ENCODE data around the gene AKAP6.
"Not testable (repeated sequence)": the region's sequence is repeated elsewhere in the genome, so short reads cannot be mapped to it uniquely, and the experiment has no call there.

Gene AKAP6

GRCh38 chr14:32450919-32451675, 122.0 kb downstream of the AKAP6 start:
- no peak for DNase-seq

DNA sequence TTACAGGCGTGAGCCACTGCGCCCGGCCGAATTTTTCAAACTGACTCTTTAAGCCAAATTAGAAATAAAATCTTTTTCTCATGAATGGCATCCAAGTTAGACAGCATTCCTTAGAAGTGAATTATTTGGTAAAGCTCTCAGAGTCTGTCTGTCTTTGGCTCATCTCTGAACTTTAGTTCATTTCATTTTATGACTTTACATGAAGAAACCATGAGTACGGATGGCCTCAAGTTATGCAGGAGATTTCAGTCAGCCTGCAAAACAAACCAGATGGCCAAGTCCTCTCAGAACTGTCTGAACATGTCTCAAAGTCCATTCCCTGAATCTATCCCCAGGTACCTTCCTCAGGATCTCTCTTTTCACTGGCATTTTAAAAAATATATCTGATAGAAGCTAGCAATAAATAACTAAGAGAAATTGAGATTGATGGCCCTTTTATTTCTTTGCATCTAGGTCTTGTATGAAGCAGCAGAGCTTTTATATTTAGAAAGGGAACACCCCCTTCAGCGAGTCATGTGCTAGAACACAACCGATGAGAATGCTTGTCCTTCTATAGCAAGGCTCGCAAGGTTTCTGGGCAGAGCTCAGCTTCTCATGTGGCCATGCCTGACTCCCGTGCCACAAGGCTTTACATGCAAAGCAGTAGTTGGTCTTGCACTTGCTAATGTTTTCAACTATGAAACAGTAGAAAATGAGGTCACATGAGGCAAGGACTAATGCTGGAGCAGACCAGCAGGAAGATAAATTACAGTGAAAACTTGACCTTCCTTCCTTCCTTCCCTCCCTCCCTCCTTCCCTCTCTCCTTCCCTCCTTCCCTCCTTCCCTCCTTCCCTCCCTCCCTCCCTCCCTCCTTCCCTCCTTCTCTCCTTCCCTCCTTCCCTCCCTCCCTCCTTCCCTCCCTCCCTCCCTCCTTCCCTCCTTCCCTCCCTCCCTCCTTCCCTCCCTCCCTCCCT, 125.0 kb downstream of the AKAP6 start:
- DNase-seq, result no peak

DNA sequence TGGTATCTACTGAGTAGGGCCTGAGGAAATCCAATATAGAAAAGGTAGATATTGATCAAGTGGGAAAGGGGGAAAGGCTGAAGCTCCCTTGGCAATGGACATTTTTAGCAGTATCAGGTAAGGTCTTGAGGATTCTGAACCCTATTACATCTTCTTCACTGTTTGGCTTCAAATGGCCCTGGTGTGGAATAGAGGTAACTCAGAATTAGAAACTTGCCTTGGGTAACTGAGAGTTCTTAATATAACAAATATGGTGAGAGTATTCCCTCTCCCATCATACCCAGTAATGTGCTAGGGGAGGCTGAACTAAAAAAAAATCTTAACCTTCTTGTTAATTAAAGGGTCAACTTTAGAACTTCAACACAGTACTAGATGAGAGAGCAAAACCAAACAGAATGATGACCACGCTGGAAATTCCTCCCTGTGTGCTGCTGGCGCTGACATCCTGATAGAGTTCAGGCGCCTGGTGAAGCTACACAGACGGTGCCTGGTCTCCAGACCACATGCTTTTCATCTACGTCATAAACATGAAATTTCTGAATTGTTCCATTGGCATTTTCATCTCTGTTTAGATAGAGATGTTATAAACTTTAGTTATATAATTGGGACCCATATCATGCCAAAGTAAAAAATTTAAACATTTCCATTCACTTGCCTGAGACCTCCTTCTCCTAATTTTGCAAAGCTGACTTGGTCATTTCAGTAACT, 128.3 kb downstream of the AKAP6 start:
- DNase-seq, result no peak

- no peak for DNase-seq
These were observed 129.6 kb downstream of the AKAP6 start for GRCh38 chr14:32458720-32459119.

DNA sequence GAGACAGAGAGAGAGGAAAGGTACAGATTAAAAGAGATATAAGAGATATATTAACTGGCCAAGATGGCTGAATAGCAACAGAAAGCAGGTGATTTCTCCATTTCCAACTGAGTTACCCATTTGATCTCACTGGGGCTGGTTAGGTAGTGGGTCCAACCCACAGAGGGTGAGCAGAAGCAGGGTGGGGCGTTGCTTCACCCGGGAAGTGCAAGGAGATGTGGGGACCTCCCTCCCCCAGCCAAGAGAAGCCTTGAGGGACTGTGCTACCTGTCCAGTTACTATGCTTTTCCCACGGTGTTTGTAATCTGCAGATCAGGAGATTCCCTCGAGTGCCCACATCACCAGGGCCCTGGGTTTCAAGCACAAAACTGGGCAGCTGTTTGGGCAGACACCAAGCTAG, 131.2 kb downstream of the AKAP6 start:
- no peak for DNase-seq

- DNase-seq, result not testable (repeated sequence)
These were observed 133.5 kb downstream of the AKAP6 start for GRCh38 chr14:32462553-32462952.

- no peak for DNase-seq
These were observed 139.9 kb downstream of the AKAP6 start for GRCh38 chr14:32468955-32469354.

GRCh38 chr14:32469388-32470160, 140.5 kb downstream of the AKAP6 start:
- DNase-seq, result no peak

DNA sequence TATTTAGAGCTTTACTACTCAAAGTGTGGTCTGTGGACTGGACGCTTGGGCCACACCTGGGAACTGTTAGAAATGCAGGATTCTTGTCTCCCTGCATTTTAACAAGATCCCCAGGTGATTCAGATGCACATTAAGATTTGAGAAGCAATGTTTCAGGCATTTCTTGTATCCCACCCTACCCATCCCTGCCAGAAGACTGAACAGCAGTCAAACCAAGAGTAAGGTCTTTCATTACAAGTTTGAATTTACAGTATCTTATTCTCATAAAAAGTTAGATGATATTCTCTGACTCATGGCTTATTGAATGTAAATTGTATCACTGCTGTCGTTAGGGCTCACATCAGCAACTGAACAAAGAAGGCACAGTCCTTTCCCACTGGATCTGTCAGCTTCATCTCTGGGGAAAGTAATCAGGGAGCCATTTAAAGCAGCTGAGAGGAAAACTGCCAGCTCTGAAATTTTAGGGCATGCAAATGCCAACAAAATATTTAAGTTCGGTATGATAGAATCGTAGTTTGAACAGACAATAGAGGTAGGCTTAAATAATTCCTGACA, 141.1 kb downstream of the AKAP6 start:
- no peak for DNase-seq

DNA sequence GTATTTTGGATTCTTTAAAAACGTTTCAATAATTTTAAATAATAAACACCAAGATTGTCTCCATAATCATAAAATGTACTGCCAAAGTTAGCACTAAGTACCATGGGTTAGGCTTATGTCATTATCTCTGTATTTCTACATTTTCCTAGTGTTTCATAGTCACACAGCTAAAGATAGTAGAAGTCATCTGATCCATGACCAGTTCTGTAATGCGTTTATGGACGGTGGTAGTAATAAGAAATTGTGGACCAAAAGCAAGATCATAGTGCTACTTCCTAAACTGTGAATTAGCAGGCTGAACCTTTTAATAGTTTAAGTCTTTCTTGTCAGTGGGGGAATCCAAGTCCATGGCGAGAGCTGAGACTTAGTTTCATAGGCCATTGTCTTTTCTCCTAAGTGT, 142.1 kb downstream of the AKAP6 start:
- DNase-seq, result no peak

- DNase-seq, result no peak
These were observed 143.0 kb downstream of the AKAP6 start for GRCh38 chr14:32472076-32472475.

- peak; percentile 77 for DNase-seq
These were observed 143.7 kb downstream of the AKAP6 start for GRCh38 chr14:32472512-32473463.

GRCh38 chr14:32473464-32473855, 144.4 kb downstream of the AKAP6 start:
- DNase-seq, result peak; percentile 63

- DNase-seq, result no peak
These were observed 145.5 kb downstream of the AKAP6 start for GRCh38 chr14:32474478-32475195.

- DNase-seq, result no peak
These were observed 147.4 kb downstream of the AKAP6 start for GRCh38 chr14:32476532-32476931.

GRCh38 chr14:32477396-32477795, 148.3 kb downstream of the AKAP6 start:
- DNase-seq, result no peak

- DNase-seq, result no peak
These were observed 149.0 kb downstream of the AKAP6 start for GRCh38 chr14:32478050-32478449.

DNA sequence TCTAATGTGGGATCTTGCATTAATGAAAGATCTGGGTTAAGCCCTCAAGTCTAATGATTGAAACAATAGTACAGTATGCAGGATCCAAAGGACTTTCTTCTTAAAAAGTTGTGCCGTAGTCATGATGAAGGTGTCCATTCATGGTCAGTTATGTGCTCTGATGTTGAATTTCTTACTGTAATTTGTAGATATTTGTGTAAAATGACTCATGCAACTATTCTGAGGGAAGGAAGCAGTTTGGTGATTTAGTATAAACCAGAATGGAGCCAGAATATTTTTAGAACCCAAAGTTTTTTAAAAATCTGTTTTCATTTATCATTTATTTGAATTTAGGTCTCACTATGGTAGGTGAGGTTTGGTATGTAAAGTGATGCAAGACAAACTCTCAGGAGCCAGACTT, 151.2 kb downstream of the AKAP6 start:
- DNase-seq, result no peak

- DNase-seq, result no peak
These were observed 152.6 kb downstream of the AKAP6 start for GRCh38 chr14:32481707-32482106.

GRCh38 chr14:32491416-32492016, 162.4 kb downstream of the AKAP6 start:
- DNase-seq, result no peak

Data from left hindlimb (tissue), 1 donor.